D721Med (cell line): Measurements from ENCODE around the gene SEC14L3.
"Not testable (repeated sequence)": the region's sequence is repeated elsewhere in the genome, so short reads cannot be mapped to it uniquely, and the experiment has no call there.

Experiments
- DNase-seq: peaks from one replicate; pipeline ENCODE4 v3.0.0; 2011; ENCODE audit warnings: low spot score; ENCODE audit not compliant: insufficient read length
- FAIRE-seq: peaks from 2 replicates; lab custom pipeline; 2011; peaks lifted over from hg19 to GRCh38; lab: Jason Lieb, UNC
- CTCF ChIP-seq: IDR thresholded peaks from 2 replicates; pipeline ENCODE4 v1.5.1; 2012; ENCODE audit warnings: mild to moderate bottlenecking, control low read depth; ENCODE audit not compliant: insufficient read depth; ENCODE audit errors: missing control alignments

The SEC14L3 gene

GRCh38 chr22:30457981-30458380 lies 13.8 kb downstream of the SEC14L3 start:
- no peak for DNase-seq
- TF ChIP-seq CTCF: no peak
- no peak for FAIRE-seq

GRCh38 chr22:30455075-30455840 lies 16.6 kb downstream of the SEC14L3 start:
- DNase-seq: no peak
- no peak for FAIRE-seq
- TF ChIP-seq CTCF: no peak

- TF ChIP-seq CTCF: peak; percentile 10
Observed at GRCh38 chr22:30453731-30454510, 17.9 kb downstream of the SEC14L3 start.

GRCh38 chr22:30452861-30453260 lies 19.0 kb downstream of the SEC14L3 start:
- DNase-seq (no peak), FAIRE-seq (no peak)
- no peak for TF ChIP-seq CTCF

More at GRCh38 chr22:30453731-30454510, 17.9 kb downstream of the SEC14L3 start:
- FAIRE-seq (no peak), DNase-seq (no peak)

GRCh38 chr22:30451488-30451887 lies 20.3 kb downstream of the SEC14L3 start:
- not testable (repeated sequence) for DNase-seq, FAIRE-seq

GRCh38 chr22:30447656-30448055 lies 24.2 kb downstream of the SEC14L3 start:
- TF ChIP-seq CTCF: no peak
- DNase-seq: no peak
- FAIRE-seq: no peak

GRCh38 chr22:30445438-30446145 lies 26.2 kb downstream of the SEC14L3 start:
- FAIRE-seq: no peak
- no peak for TF ChIP-seq CTCF
- no peak for DNase-seq
